HEK293 (cell line): Measurements from ENCODE around the gene KCNJ11.

Experiments
- CTCF ChIA-PET: fragments of 350-600 bp; formaldehyde crosslinking; extraction: SDS; loops from one replicate; lab custom pipeline; 2021; ENCODE audit warnings: antibody characterized with exemption; lab: Yijun Ruan, JAX
- POLR2A ChIA-PET: fragments of 300-600 bp; formaldehyde crosslinking; extraction: SDS; loops from one replicate; lab custom pipeline; 2020; ENCODE audit warnings: antibody characterized with exemption, inconsistent platforms; lab: Yijun Ruan, JAX
- H3K27ac ChIP-seq: fragments of 200-500 bp; sonication (Bioruptor generic); 2 replicates; pipeline ENCODE4 v1.5.1; 2014; ENCODE audit warnings: low read depth, low read length, control low read depth, inconsistent platforms; ENCODE audit errors: extremely low read depth
- H3K36me3 ChIP-seq, 2 experiments: fragments of 200-500 bp in 1 of 2; sonication (Bioruptor generic) in 1 of 2; 1 replicate in 1 of 2; 2 replicates in 1 of 2; pipeline ENCODE4 v1.5.1; 2014 to 2017; ENCODE audit warnings: inconsistent platforms in 2 of 2, low read length in 2 of 2; ENCODE audit not compliant: control insufficient read depth in 2 of 2, insufficient read depth in 1 of 2
- H3K4me1 ChIP-seq: fragments of 200-500 bp; sonication (Bioruptor generic); 2 replicates; pipeline ENCODE4 v1.5.1; 2014; ENCODE audit warnings: mild to moderate bottlenecking, low read length, inconsistent platforms; ENCODE audit not compliant: control insufficient read depth, insufficient read depth
- H3K4me3 ChIP-seq: 2 replicates; pipeline ENCODE4 v1.5.1; 2011; ENCODE audit warnings: low read depth, mild to moderate bottlenecking, control low read depth, low read length, moderate library complexity
- H3K9me3 ChIP-seq: fragments of 200-500 bp; sonication (Bioruptor generic); 2 replicates; pipeline ENCODE4 v1.5.1; 2014; ENCODE audit warnings: low read depth, low read length, inconsistent platforms; ENCODE audit not compliant: control insufficient read depth, insufficient read depth
- BCL6B ChIP-seq: fragments of 450-650 bp; formaldehyde crosslinking; IDR thresholded peaks from 2 replicates; pipeline ENCODE4 v1.5.1; 2017; ENCODE audit warnings: missing biosample characterization, missing genetic modification characterization
- EGR2 ChIP-seq: fragments of 450-650 bp; formaldehyde crosslinking; IDR thresholded peaks from 2 replicates; pipeline ENCODE4 v1.5.1; 2016; ENCODE audit warnings: low read depth, missing biosample characterization, missing genetic modification characterization
- FEZF1 ChIP-seq: fragments of 450-650 bp; formaldehyde crosslinking; IDR thresholded peaks from 2 replicates; pipeline ENCODE4 v1.5.1; 2016; ENCODE audit warnings: missing biosample characterization, missing genetic modification characterization
- HOXA7 ChIP-seq: sonication (generic); formaldehyde crosslinking; IDR thresholded peaks from 2 replicates; pipeline ENCODE4 v1.8.1; 2022; ENCODE audit warnings: missing genetic modification reagents, borderline replicate concordance
- KLF16 ChIP-seq: fragments of 450-650 bp; formaldehyde crosslinking; IDR thresholded peaks from 2 replicates; pipeline ENCODE4 v1.5.1; 2017; ENCODE audit warnings: missing biosample characterization, missing genetic modification characterization
- PRDM2 ChIP-seq: fragments of 450-650 bp; formaldehyde crosslinking; IDR thresholded peaks from 2 replicates; pipeline ENCODE4 v1.5.1; 2016; ENCODE audit warnings: missing biosample characterization, missing genetic modification characterization, borderline replicate concordance
- ZFHX2 ChIP-seq: fragments of 450-650 bp; formaldehyde crosslinking; conservative IDR thresholded peaks from 2 replicates; pipeline ENCODE4 v1.5.1; 2016; ENCODE audit warnings: missing biosample characterization, missing genetic modification characterization
- ZNF138 ChIP-seq: fragments of 450-650 bp; formaldehyde crosslinking; IDR thresholded peaks from 2 replicates; pipeline ENCODE4 v1.5.1; 2016; ENCODE audit warnings: missing biosample characterization, missing genetic modification characterization, borderline replicate concordance
- ZNF184 ChIP-seq: fragments of 450-650 bp; IDR thresholded peaks from 2 replicates; pipeline ENCODE4 v1.5.1; 2018; ENCODE audit warnings: missing biosample characterization, mild to moderate bottlenecking, missing genetic modification characterization
- ZNF24 ChIP-seq: fragments of 450-650 bp; formaldehyde crosslinking; IDR thresholded peaks from 2 replicates; pipeline ENCODE4 v1.5.1; 2016; ENCODE audit warnings: missing biosample characterization, missing genetic modification characterization
- ZNF292 ChIP-seq: fragments of 450-650 bp; formaldehyde crosslinking; IDR thresholded peaks from 2 replicates; pipeline ENCODE4 v1.5.1; 2016; ENCODE audit warnings: low read depth, missing biosample characterization, missing genetic modification characterization, borderline replicate concordance
- ZNF341 ChIP-seq: fragments of 450-650 bp; formaldehyde crosslinking; IDR thresholded peaks from 2 replicates; pipeline ENCODE4; 2016; ENCODE audit warnings: low read depth, missing biosample characterization, missing genetic modification characterization
- ZNF362 ChIP-seq: fragments of 450-650 bp; formaldehyde crosslinking; IDR thresholded peaks from 2 replicates; pipeline ENCODE4 v1.5.1; 2016; ENCODE audit warnings: missing biosample characterization, missing genetic modification characterization
- ZNF473 ChIP-seq: fragments of 450-650 bp; formaldehyde crosslinking; IDR thresholded peaks from 2 replicates; pipeline ENCODE4 v1.5.1; 2017; ENCODE audit warnings: missing biosample characterization, missing genetic modification characterization
- ZNF48 ChIP-seq: fragments of 450-650 bp; formaldehyde crosslinking; IDR thresholded peaks from 2 replicates; pipeline ENCODE4 v1.5.1; 2016; ENCODE audit warnings: missing biosample characterization, missing genetic modification characterization
- ZNF677 ChIP-seq: fragments of 450-650 bp; IDR thresholded peaks from 2 replicates; pipeline ENCODE4 v1.5.0; 2018; ENCODE audit warnings: missing biosample characterization, mild to moderate bottlenecking, missing genetic modification characterization, moderate library complexity
- TF ChIP-seq, protein P1 (sequence below): fragments of 450-650 bp; formaldehyde crosslinking; IDR thresholded peaks from 2 replicates; pipeline ENCODE4 v1.5.1; 2017; ENCODE audit warnings: missing biosample characterization, mild to moderate bottlenecking, missing genetic modification characterization, moderate library complexity
- TF ChIP-seq, protein P2 (sequence below): fragments of 450-650 bp; formaldehyde crosslinking; IDR thresholded peaks from 2 replicates; pipeline ENCODE4 v1.5.0; 2017; ENCODE audit warnings: missing biosample characterization, missing genetic modification characterization, borderline replicate concordance

KCNJ11 gene

DNA sequence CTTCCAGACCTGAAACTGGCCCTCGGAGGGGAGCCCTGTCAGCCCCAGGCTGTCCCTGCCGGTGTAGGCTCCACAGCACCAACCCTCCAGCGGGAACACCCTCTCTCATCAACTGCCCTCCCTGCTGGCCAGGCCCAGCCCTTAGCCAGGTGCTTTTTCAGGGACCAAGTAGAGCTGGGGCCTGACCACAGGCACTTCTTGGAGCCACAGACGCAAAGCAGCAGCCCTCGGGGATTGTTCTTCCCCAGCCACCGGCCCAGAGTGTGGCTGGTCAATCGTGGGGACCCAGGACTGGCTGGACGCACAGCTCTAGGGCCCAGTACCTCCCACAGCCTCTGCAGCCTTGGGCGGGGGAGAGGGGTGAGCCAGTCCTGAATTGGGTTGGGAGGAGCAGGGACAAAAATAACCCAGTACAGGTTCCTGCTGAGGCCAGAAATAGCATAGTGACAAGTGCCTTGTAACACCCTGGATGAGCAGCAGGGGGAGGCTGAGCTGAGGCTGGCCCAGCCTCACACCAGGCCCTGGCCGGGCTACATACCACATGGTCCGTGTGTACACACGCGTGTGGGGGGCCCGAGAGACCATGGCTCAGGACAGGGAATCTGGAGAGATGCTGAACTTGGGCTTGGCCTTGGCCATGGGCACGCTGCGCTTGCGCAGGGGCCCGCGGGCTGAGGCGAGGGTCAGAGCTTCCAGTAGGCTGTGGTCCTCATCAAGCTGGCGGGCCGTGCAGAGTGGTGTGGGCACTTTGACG is 2.0 kb downstream of the KCNJ11 start (continued):
- TF ChIP-seq ZNF677 (tag by site-specific recombination): no peak
- no peak for TF ChIP-seq ZNF24 (tag by site-specific recombination)
- no peak for TF ChIP-seq ZNF138 (tag by site-specific recombination)
- TF ChIP-seq ZNF48 (tag by site-specific recombination): no peak
- no peak for TF ChIP-seq FEZF1 (tag by site-specific recombination)
- TF ChIP-seq, protein P1, sequence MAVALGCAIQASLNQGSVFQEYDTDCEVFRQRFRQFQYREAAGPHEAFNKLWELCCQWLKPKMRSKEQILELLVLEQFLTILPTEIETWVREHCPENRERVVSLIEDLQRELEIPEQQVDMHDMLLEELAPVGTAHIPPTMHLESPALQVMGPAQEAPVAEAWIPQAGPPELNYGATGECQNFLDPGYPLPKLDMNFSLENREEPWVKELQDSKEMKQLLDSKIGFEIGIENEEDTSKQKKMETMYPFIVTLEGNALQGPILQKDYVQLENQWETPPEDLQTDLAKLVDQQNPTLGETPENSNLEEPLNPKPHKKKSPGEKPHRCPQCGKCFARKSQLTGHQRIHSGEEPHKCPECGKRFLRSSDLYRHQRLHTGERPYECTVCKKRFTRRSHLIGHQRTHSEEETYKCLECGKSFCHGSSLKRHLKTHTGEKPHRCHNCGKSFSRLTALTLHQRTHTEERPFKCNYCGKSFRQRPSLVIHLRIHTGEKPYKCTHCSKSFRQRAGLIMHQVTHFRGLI (tag by site-specific recombination): peak; percentile 36; the same call in 1 of the 2 replicates
- TF ChIP-seq ZNF341 (tag by site-specific recombination): peak; percentile 60
- no peak for TF ChIP-seq HOXA7
- TF ChIP-seq ZNF362 (tag by site-specific recombination): no peak
- no peak for TF ChIP-seq ZNF292 (tag by site-specific recombination)
- TF ChIP-seq ZNF184 (tag by site-specific recombination): no peak
- no peak for TF ChIP-seq ZNF473 (tag by site-specific recombination)
- no peak for TF ChIP-seq BCL6B (tag by site-specific recombination)

GRCh38 chr11:17385926-17386325 is 2.5 kb downstream of the KCNJ11 start:
- TF ChIP-seq ZFHX2 (tag by site-specific recombination) (0 out of 2 replicates have a peak, but pooled peaks have one; percentile 11), PRDM2 (tag by site-specific recombination) (no peak), BCL6B (tag by site-specific recombination) (no peak), EGR2 (peak; percentile 29; the same call in 1 of the 2 replicates), KLF16 (no peak)
- TF ChIP-seq, protein P2, sequence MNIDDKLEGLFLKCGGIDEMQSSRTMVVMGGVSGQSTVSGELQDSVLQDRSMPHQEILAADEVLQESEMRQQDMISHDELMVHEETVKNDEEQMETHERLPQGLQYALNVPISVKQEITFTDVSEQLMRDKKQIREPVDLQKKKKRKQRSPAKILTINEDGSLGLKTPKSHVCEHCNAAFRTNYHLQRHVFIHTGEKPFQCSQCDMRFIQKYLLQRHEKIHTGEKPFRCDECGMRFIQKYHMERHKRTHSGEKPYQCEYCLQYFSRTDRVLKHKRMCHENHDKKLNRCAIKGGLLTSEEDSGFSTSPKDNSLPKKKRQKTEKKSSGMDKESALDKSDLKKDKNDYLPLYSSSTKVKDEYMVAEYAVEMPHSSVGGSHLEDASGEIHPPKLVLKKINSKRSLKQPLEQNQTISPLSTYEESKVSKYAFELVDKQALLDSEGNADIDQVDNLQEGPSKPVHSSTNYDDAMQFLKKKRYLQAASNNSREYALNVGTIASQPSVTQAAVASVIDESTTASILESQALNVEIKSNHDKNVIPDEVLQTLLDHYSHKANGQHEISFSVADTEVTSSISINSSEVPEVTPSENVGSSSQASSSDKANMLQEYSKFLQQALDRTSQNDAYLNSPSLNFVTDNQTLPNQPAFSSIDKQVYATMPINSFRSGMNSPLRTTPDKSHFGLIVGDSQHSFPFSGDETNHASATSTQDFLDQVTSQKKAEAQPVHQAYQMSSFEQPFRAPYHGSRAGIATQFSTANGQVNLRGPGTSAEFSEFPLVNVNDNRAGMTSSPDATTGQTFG: no peak
- ChIA-PET POLR2A (no interaction called here), CTCF (interaction anchor here (0.6 to 12.3 kb wide), 18 partner anchors 8 to 480 kb away, joined by 3 to 318 read pairs (median 5); partner anchors contain the start of gene OTOG)
- Histone ChIP-seq H3K9me3 (no peaks in the 10 kb centered on the region), H3K27ac (no peak overlapping the region), H3K4me1 (no peaks in the 10 kb centered on the region), H3K36me3 (peaks cover 0 to 17% of the 10 kb centered on the region in 2 experiments; a peak in 1 of 3 replicates), H3K4me3 (no peak overlapping the region)
